Stimulated activated memory B cell treated with anti-CD40 and anti-IgM and Interleukin-4, amounts not matched to agents 10 μg/mL and 1 μg/mL and 100 μg/mL, for 72 hours (primary cell): Measurements from ENCODE around the gene KCNK13.
"Not testable (repeated sequence)": the region's sequence is repeated elsewhere in the genome, so short reads cannot be mapped to it uniquely, and the experiment has no call there.

Experiments
- ATAC-seq: fragments of 150-1000 bp; cut with Tn5 transposase; 2 replicates; pipeline ENCODE4 v1.10.0; 2021
- H3K27ac Mint-ChIP-seq: one replicate; pipeline ENCODE4 v1.8.0; 2022; ENCODE audit warnings: mild to moderate bottlenecking, mixed read lengths
- H3K27me3 Mint-ChIP-seq: one replicate; pipeline ENCODE4 v1.8.0; 2022; ENCODE audit warnings: mixed read lengths
- H3K36me3 Mint-ChIP-seq: one replicate; pipeline ENCODE4 v1.8.0; 2022; ENCODE audit warnings: mixed read lengths
- H3K4me1 Mint-ChIP-seq: one replicate; pipeline ENCODE4 v1.8.0; 2022; ENCODE audit warnings: mixed read lengths
- H3K4me3 Mint-ChIP-seq: one replicate; pipeline ENCODE4 v1.8.0; 2022; ENCODE audit warnings: mild to moderate bottlenecking, moderate library complexity, mixed read lengths
- H3K9me3 Mint-ChIP-seq: one replicate; pipeline ENCODE4 v1.8.0; 2022; ENCODE audit warnings: mixed read lengths

Gene KCNK13

GRCh38 chr14:90184571-90185266 lies 122.9 kb downstream of the KCNK13 start:
- Mint-ChIP-seq H3K27ac (no peak overlapping the region), H3K9me3 (peaks cover 3% of the 10 kb centered on the region), H3K4me1 (no peaks in the 10 kb centered on the region), H3K36me3 (no peaks in the 10 kb centered on the region), H3K27me3 (peaks cover 20% of the 10 kb centered on the region), H3K4me3 (no peak overlapping the region)
- no peak for ATAC-seq

DNA sequence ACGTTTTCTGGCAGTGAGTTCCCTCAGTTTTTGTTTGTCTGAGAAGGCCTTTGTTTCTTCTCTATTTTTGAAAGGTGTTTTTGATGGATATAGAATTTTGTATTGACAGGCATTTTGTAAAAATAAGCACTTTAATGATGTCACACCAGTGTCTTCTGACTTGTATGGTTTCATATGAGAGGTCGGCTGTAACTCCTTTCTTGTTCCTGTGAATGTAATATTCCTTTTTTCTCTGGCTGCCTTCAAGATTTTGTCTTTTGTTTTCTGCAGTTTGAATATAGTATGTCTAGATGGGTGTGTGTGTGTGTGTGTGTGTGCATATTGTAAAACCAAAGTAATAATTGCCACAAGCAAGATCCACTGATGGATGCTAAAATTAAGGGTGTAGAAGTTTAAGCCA lies 126.8 kb downstream of the KCNK13 start:
- no peaks in the 10 kb centered on the region for H3K36me3 Mint-ChIP-seq
- H3K27ac Mint-ChIP-seq: no peak overlapping the region
- peaks cover 3% of the 10 kb centered on the region for H3K9me3 Mint-ChIP-seq
- no peaks in the 10 kb centered on the region for H3K4me1 Mint-ChIP-seq
- H3K27me3 Mint-ChIP-seq: peaks cover 21% of the 10 kb centered on the region
- no peak overlapping the region for H3K4me3 Mint-ChIP-seq
- ATAC-seq: no peak

DNA sequence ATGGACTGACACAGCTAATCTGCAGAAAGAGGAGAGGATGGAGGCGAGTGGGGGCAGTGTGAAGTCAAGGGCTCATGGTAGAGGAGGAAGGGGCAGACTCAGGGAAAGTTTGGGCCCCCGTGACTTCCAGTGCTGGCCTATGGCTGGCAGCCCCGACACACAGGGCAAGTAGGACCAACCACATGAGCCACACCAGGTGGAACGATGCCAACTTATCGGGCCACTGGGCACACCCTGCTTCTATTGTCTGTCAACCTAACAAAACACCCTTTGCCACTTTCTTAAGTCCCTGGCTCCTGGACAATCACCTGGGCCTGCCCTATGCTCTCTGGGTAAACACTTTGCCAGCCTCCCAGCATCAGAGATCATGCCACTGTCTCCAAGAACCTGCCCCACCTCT lies 129.4 kb downstream of the KCNK13 start:
- H3K36me3 Mint-ChIP-seq: no peaks in the 10 kb centered on the region
- H3K27me3 Mint-ChIP-seq: peaks cover 17% of the 10 kb centered on the region
- ATAC-seq: no peak
- no peaks in the 10 kb centered on the region for H3K4me1 Mint-ChIP-seq
- peaks cover 3% of the 10 kb centered on the region for H3K9me3 Mint-ChIP-seq
- no peak overlapping the region for H3K27ac Mint-ChIP-seq
- no peak overlapping the region for H3K4me3 Mint-ChIP-seq

DNA sequence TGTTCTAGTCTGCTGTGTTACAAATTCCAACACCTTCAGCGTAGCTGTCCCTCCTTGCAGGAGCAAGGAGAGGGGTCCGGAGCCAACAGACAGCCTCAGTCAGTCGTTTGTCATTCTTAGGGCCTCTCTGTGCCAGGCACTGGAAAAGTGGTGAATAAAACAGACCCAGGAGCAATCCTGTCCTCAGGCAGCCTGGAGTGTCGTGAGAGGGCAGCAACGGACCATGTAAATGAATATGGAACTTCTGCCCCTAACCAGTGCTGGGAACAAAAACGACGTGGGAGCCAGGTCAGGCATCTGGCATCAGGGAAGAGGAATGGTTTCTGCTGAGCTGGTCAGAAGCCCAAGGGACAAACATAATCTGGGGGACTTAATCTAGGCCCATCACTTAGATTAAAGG lies 129.8 kb downstream of the KCNK13 start:
- Mint-ChIP-seq H3K4me3 (no peak overlapping the region), H3K27me3 (peaks cover 17% of the 10 kb centered on the region), H3K9me3 (peaks cover 3% of the 10 kb centered on the region), H3K36me3 (no peaks in the 10 kb centered on the region), H3K27ac (no peak overlapping the region), H3K4me1 (no peaks in the 10 kb centered on the region)
- ATAC-seq: no peak

DNA sequence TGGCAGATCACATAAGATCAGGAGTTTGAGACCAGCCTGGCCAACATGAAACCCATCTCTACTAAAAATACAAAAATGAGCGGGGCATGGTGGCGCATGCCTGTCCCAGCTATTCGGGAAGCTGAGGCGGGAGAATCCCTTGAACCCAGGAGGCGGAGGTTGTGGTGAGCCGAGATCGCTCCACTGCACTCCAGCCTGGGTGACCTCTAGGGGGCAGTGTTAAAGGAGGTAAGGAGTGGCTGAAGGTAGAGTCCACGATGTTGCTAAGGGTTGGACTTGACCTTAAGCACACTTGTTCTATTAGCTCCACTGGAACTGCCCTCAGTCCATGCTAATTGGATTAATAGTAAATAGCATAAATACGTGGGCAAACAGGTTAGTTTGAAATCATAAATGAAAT lies 132.1 kb downstream of the KCNK13 start:
- H3K9me3 Mint-ChIP-seq: no peaks in the 10 kb centered on the region
- no peaks in the 10 kb centered on the region for H3K36me3 Mint-ChIP-seq
- H3K27me3 Mint-ChIP-seq: peaks cover 17% of the 10 kb centered on the region
- ATAC-seq: no peak
- H3K4me3 Mint-ChIP-seq: no peak overlapping the region
- H3K4me1 Mint-ChIP-seq: no peaks in the 10 kb centered on the region
- no peak overlapping the region for H3K27ac Mint-ChIP-seq

- H3K4me1 Mint-ChIP-seq: no peaks in the 10 kb centered on the region
- H3K9me3 Mint-ChIP-seq: no peaks in the 10 kb centered on the region
- no peak for ATAC-seq
- H3K36me3 Mint-ChIP-seq: no peaks in the 10 kb centered on the region
- peaks cover 17% of the 10 kb centered on the region for H3K27me3 Mint-ChIP-seq
- no peak overlapping the region for H3K4me3 Mint-ChIP-seq
- no peak overlapping the region for H3K27ac Mint-ChIP-seq
Measured at GRCh38 chr14:90194706-90195105, 132.9 kb downstream of the KCNK13 start.

DNA sequence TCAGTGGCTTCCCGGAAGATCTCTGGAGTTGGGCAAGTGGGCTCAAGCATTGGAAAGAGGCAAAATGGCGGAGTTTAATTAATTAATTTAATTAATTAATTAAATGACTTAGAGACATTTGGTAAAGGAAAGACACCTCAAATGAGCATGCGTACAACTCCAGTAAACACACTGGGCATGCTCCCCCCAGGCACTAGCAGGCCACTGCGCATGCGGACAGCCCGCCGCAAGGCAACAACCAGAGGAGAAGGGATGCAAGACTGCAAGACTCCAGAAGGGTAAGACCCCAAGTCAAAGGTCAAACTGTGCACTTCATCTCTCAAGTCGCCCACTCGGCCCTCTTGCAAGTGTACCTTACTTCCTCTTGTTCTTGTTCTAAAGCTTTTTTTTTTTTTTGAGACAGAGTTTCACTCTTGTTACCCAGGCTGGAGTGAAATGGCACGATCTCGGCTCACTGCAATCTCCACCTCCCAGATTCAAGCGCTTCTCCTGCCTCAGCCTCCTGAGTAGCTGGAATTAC lies 136.8 kb downstream of the KCNK13 start:
- H3K9me3 Mint-ChIP-seq: peaks cover 4% of the 10 kb centered on the region
- H3K4me3 Mint-ChIP-seq: no peak overlapping the region
- no peaks in the 10 kb centered on the region for H3K36me3 Mint-ChIP-seq
- no peak overlapping the region for H3K27ac Mint-ChIP-seq
- no peak for ATAC-seq
- no peaks in the 10 kb centered on the region for H3K4me1 Mint-ChIP-seq
- peaks cover 19% of the 10 kb centered on the region for H3K27me3 Mint-ChIP-seq

DNA sequence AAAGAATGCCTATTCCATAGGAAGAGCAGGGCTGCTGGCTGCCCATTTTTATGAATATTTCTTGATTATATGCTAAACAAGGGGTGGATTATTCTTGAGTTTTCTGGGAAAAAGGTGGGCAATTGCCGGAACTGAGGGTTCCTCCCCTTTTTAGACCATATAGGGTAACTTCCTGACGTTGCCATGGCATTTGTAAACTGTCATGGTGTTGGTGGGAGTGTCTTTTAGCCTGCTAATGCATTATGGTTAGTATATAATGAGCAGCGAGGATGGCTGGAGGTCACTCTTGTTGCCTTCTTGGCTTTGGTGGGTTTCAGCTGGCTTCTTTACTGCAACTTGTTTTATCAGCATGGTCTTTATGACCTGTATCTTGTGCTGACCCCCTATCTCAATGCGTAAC lies 138.8 kb downstream of the KCNK13 start:
- not testable (repeated sequence) for H3K4me3 Mint-ChIP-seq, H3K27ac Mint-ChIP-seq, H3K4me1 Mint-ChIP-seq, H3K36me3 Mint-ChIP-seq, H3K9me3 Mint-ChIP-seq, ATAC-seq
- peaks cover 11% of the 10 kb centered on the region for H3K27me3 Mint-ChIP-seq

- no peak for ATAC-seq
- no peaks in the 10 kb centered on the region for H3K36me3 Mint-ChIP-seq
- peaks cover 11% of the 10 kb centered on the region for H3K27me3 Mint-ChIP-seq
- no peaks in the 10 kb centered on the region for H3K4me1 Mint-ChIP-seq
- no peak overlapping the region for H3K4me3 Mint-ChIP-seq
- no peak overlapping the region for H3K27ac Mint-ChIP-seq
- peaks cover 5% of the 10 kb centered on the region for H3K9me3 Mint-ChIP-seq
Measured at GRCh38 chr14:90201344-90201743, 139.6 kb downstream of the KCNK13 start.

DNA sequence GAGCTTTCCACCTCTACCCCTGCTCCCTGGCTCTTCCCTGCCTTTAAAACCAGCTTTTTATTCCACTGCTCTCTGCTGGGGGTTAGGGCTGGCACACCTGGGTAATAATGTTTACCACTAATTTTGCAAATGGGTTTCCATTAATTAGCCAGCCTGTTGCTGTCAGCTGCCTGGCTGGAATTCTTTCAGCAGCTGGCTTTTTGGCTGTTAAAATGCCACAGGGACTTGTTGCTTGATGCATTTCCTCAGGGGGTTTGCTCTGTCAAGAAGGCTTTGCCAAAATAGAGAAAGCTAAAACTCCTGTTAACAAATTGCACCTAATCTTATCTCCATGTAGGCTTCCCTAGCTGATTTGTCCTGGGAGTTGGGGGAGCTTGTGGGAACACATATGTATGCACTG lies 142.7 kb downstream of the KCNK13 start:
- no peaks in the 10 kb centered on the region for H3K4me1 Mint-ChIP-seq
- no peak for ATAC-seq

GRCh38 chr14:90213099-90213748 lies 151.4 kb downstream of the KCNK13 start:
- Mint-ChIP-seq H3K9me3 (peaks cover 8% of the 10 kb centered on the region), H3K36me3 (no peaks in the 10 kb centered on the region), H3K27ac (no peak overlapping the region), H3K4me1 (no peaks in the 10 kb centered on the region), H3K27me3 (peaks cover 11% of the 10 kb centered on the region), H3K4me3 (no peak overlapping the region)
- no peak for ATAC-seq

More for the DNA sequence above, 142.7 kb downstream of the KCNK13 start:
- Mint-ChIP-seq H3K27ac (no peak overlapping the region), H3K36me3 (no peaks in the 10 kb centered on the region), H3K4me3 (no peak overlapping the region), H3K27me3 (peaks cover 11% of the 10 kb centered on the region), H3K9me3 (peaks cover 5% of the 10 kb centered on the region)

- Mint-ChIP-seq H3K27me3 (peaks cover 33% of the 10 kb centered on the region), H3K4me1 (no peaks in the 10 kb centered on the region), H3K4me3 (no peak overlapping the region), H3K9me3 (peaks cover 15% of the 10 kb centered on the region), H3K36me3 (no peaks in the 10 kb centered on the region), H3K27ac (no peak overlapping the region)
- no peak for ATAC-seq
Measured at GRCh38 chr14:90228478-90228877, 166.7 kb downstream of the KCNK13 start.

DNA sequence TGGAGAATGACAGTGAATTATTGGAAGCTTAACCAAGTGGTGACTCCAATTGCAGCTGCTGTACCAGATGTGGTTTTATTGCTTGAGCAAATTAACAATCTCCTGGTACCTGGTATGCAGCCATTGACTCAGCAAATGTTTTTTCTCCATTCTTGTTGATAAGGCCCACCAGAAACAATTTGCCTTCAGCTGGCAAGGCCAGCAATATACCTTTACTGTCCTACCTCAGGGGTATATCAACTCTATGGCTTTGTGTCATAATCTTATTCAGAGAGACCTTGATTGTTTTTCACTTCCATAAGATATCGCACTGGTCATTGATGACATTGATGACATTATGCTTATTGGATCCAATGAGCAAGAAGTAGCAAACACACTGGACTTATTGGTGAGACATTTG lies 168.1 kb downstream of the KCNK13 start:
- not testable (repeated sequence) for H3K4me3 Mint-ChIP-seq, H3K4me1 Mint-ChIP-seq, H3K36me3 Mint-ChIP-seq, ATAC-seq, H3K27ac Mint-ChIP-seq
- peaks cover 45% of the 10 kb centered on the region for H3K27me3 Mint-ChIP-seq
- peaks cover 12% of the 10 kb centered on the region for H3K9me3 Mint-ChIP-seq
